SH-SY5Y (cell line): Measurements from ENCODE around the gene SIGLEC7.

Experiments used
- GATA2 ChIP-seq: IDR thresholded peaks from 2 replicates; pipeline ENCODE4 v1.6.1; 2011; ENCODE audit warnings: mild to moderate bottlenecking, low read depth, low read length
- GATA3 ChIP-seq: IDR thresholded peaks from 2 replicates; pipeline ENCODE4 v1.6.1; 2011; ENCODE audit warnings: low read depth, mild to moderate bottlenecking, low read length, moderate library complexity

- TF ChIP-seq GATA2 (no peak), GATA3 (no peak)
These were observed 56.5 kb downstream of the SIGLEC7 start for GRCh38 chr19:51198641-51199040.
